ENCODE results near the gene SLC1A6. TPM values are rescaled to one million over a fixed set of nuclear protein-coding genes. Genes with fewer than 3 reads are reported as not detected.

Gene SLC1A6
- total RNA-seq, 1 experiment from 2014 or later: 0.15 TPM

DNA sequence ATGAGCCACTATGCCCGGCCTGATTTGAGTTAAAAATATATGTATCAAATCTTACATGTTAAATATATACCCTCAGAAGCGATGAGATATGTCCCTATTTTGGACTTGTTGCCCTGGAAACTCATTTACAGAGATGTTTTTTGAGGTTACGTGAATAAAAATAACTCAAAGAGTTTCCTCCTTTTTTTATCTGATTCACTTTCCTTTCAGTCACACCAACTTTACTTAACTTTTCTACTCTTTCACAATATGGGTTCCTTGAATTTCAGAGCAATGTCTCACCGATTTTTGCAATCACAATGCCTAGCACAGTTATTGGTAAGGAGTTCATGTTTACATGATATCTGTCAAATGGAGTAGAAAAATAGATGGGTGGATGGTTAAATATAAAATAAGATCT is 36.1 kb downstream of the SLC1A6 start:
- in situ Hi-C loops (cut with HindIII; ENCODE audit: low pct_unique_long_range_greater_than_20kb, low sequenced_read_pairs) (no loop called here), intact Hi-C loops (cut with micrococcal nuclease; ENCODE audit: unreplicated experiment) (no loop called here)
- no TSS peak for BruUV-seq (replicated peaks)
- Histone ChIP-seq H3K9me3 (ENCODE audit: control insufficient read depth, insufficient read depth, low read depth, low read length) (no peaks in the 10 kb centered on the region), H3K4me3 (ENCODE audit: low read depth in 2 of 2, low read length in 2 of 2) (no peak overlapping the region), H3K4me1 (ENCODE audit: control insufficient read depth, insufficient read depth, low read length) (no peaks in the 10 kb centered on the region), H3K27ac (ENCODE audit: low read length) (no peak overlapping the region), H3K27me3 (ENCODE audit: control insufficient read depth, insufficient read depth, low read length) (no peaks in the 10 kb centered on the region), H3K36me3 (ENCODE audit: control insufficient read depth, insufficient read depth, low read length) (no peaks in the 10 kb centered on the region)
- POLR2A ChIA-PET: no interaction called here
- ATAC-seq (no peak), DNase-seq (ENCODE audit: low read depth, low spot score) (no peak)
- CTCF ChIA-PET: no interaction called here
- TF ChIP-seq SIN3A (IDR thresholded peaks at IDR 0.05; ENCODE audit: borderline replicate concordance, insufficient read depth, low read depth, low read length) (no peak), POLR2AphosphoS5 (IDR thresholded peaks at IDR 0.05; ENCODE audit: low read depth, low read length) (no peak)
- TF ChIP-seq, protein P1, sequence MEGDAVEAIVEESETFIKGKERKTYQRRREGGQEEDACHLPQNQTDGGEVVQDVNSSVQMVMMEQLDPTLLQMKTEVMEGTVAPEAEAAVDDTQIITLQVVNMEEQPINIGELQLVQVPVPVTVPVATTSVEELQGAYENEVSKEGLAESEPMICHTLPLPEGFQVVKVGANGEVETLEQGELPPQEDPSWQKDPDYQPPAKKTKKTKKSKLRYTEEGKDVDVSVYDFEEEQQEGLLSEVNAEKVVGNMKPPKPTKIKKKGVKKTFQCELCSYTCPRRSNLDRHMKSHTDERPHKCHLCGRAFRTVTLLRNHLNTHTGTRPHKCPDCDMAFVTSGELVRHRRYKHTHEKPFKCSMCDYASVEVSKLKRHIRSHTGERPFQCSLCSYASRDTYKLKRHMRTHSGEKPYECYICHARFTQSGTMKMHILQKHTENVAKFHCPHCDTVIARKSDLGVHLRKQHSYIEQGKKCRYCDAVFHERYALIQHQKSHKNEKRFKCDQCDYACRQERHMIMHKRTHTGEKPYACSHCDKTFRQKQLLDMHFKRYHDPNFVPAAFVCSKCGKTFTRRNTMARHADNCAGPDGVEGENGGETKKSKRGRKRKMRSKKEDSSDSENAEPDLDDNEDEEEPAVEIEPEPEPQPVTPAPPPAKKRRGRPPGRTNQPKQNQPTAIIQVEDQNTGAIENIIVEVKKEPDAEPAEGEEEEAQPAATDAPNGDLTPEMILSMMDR (IDR thresholded peaks at IDR 0.05): no peak

DNA sequence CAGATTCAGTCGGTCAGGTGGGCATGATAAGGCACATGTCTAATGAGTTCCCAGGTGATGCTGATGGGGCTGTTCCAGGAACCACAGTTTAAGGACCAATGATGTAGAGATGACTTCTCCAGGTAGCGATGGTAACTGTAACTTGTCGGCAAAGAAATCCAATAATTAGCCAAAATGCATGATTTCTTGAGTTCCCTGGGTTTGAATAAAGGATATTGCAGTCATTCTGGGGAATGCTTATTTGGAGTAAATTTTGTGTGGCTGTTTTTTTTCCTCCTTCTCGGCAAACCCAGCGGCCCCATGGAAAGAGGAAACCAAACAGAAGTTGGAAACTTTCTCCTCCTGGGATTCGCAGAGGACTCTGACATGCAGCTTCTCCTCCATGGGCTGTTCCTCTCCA is 38.5 kb downstream of the SLC1A6 start, which contains the start of gene OR7C2:
TSS of gene OR7C2 (plus strand) at position 301 of the 400 bp plus-strand sequence. CDS start at position 301, 0 bp downstream.
- Histone ChIP-seq H3K27ac (ENCODE audit: low read length) (no peak within 1 kb of the TSS), H3K4me1 (ENCODE audit: control insufficient read depth, insufficient read depth, low read length) (no peaks in the 10 kb centered on the region), H3K27me3 (ENCODE audit: control insufficient read depth, insufficient read depth, low read length) (no peaks in the 10 kb centered on the region), H3K36me3 (ENCODE audit: control insufficient read depth, insufficient read depth, low read length) (no peaks in the 10 kb centered on the region), H3K9me3 (ENCODE audit: control insufficient read depth, insufficient read depth, low read depth, low read length) (no peaks in the 10 kb centered on the region), H3K4me3 (ENCODE audit: low read depth in 2 of 2, low read length in 2 of 2) (no peak within 1 kb of the TSS)
- POLR2A ChIA-PET: no interaction called here
- TF ChIP-seq SIN3A (IDR thresholded peaks at IDR 0.05; ENCODE audit: borderline replicate concordance, insufficient read depth, low read depth, low read length) (no peak), POLR2AphosphoS5 (IDR thresholded peaks at IDR 0.05; ENCODE audit: low read depth, low read length) (no peak), TCF7L2 (IDR thresholded peaks at IDR 0.05; ENCODE audit: low read depth, low read length) (no peak)
- TF ChIP-seq, protein P1 (IDR thresholded peaks at IDR 0.05): no peak
- TF ChIP-seq, protein P2, sequence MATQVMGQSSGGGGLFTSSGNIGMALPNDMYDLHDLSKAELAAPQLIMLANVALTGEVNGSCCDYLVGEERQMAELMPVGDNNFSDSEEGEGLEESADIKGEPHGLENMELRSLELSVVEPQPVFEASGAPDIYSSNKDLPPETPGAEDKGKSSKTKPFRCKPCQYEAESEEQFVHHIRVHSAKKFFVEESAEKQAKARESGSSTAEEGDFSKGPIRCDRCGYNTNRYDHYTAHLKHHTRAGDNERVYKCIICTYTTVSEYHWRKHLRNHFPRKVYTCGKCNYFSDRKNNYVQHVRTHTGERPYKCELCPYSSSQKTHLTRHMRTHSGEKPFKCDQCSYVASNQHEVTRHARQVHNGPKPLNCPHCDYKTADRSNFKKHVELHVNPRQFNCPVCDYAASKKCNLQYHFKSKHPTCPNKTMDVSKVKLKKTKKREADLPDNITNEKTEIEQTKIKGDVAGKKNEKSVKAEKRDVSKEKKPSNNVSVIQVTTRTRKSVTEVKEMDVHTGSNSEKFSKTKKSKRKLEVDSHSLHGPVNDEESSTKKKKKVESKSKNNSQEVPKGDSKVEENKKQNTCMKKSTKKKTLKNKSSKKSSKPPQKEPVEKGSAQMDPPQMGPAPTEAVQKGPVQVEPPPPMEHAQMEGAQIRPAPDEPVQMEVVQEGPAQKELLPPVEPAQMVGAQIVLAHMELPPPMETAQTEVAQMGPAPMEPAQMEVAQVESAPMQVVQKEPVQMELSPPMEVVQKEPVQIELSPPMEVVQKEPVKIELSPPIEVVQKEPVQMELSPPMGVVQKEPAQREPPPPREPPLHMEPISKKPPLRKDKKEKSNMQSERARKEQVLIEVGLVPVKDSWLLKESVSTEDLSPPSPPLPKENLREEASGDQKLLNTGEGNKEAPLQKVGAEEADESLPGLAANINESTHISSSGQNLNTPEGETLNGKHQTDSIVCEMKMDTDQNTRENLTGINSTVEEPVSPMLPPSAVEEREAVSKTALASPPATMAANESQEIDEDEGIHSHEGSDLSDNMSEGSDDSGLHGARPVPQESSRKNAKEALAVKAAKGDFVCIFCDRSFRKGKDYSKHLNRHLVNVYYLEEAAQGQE (IDR thresholded peaks at IDR 0.05; ENCODE audit: insufficient read depth in 1 of 2, low read depth in 2 of 2, low read length in 1 of 2): no peak
- in situ Hi-C loops (cut with HindIII; ENCODE audit: low pct_unique_long_range_greater_than_20kb, low sequenced_read_pairs): no loop called here
- CTCF ChIA-PET: no interaction called here
- intact Hi-C loops (cut with micrococcal nuclease; ENCODE audit: unreplicated experiment): no loop called here
- no TSS peak for BruUV-seq (replicated peaks)
- ATAC-seq: no peak
- no peak for DNase-seq (ENCODE audit: low read depth, low spot score)

All from Panc1 (cell line).